T-helper 2 cell treated with Interferon-gamma antibody and Interleukin-4, amounts not matched to agents 5 μg/mL and 100 μg/mL, for 36 hours (primary cell): ENCODE measurements around the gene ALG1L2.
"Not testable (repeated sequence)": the region's sequence is repeated elsewhere in the genome, so short reads cannot be mapped to it uniquely, and the experiment has no call there.

Experiments used
- DNase-seq: peaks from one replicate; pipeline ENCODE4 v3.0.0; 2021; ENCODE audit warnings: low spot score
- H3K27ac Mint-ChIP-seq: one replicate; pipeline ENCODE4 v1.8.0; 2021; ENCODE audit warnings: mild to moderate bottlenecking, mixed read lengths
- H3K27me3 Mint-ChIP-seq: one replicate; pipeline ENCODE4 v1.8.0; 2021; ENCODE audit warnings: low read depth, mixed read lengths
- H3K36me3 Mint-ChIP-seq: one replicate; pipeline ENCODE4 v1.8.0; 2021; ENCODE audit warnings: low read depth, mixed read lengths
- H3K4me1 Mint-ChIP-seq: one replicate; pipeline ENCODE4 v1.8.0; 2021; ENCODE audit warnings: low read depth, mixed read lengths
- H3K4me3 Mint-ChIP-seq: one replicate; pipeline ENCODE4 v1.8.0; 2022; ENCODE audit warnings: mild to moderate bottlenecking, moderate library complexity, mixed read lengths
- H3K9me3 Mint-ChIP-seq: one replicate; pipeline ENCODE4 v1.8.0; 2021; ENCODE audit warnings: mixed read lengths

Gene ALG1L2

GRCh38 chr3:130122891-130123775 is 41.5 kb downstream of the ALG1L2 start:
- not testable (repeated sequence) for H3K27ac Mint-ChIP-seq, DNase-seq, H3K4me3 Mint-ChIP-seq, H3K9me3 Mint-ChIP-seq, H3K36me3 Mint-ChIP-seq, H3K4me1 Mint-ChIP-seq
- peaks cover 21% of the 10 kb centered on the region for H3K27me3 Mint-ChIP-seq

DNA sequence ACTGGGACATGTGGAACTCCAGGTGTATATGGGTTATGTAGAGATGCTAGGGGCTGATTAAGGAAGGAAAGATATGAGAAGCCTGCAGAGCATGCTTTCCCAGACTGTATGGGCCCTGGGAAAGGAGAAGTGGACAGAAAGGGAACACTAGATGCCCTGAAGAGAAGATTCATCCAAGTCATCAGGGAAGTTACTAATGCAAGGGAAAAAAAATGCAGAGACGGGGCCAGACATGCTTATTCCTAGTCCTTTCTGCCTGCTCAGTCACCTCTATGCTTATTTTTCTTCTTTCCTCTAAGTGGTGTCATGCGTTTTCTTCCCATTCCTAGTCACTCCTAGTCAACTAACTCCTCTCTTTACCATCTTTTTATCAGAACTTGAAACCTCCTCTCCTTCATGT is 43.8 kb downstream of the ALG1L2 start:
- H3K27ac Mint-ChIP-seq, H3K4me3 Mint-ChIP-seq, DNase-seq, H3K9me3 Mint-ChIP-seq, H3K36me3 Mint-ChIP-seq, H3K4me1 Mint-ChIP-seq: not testable (repeated sequence)
- H3K27me3 Mint-ChIP-seq = peaks cover 14% of the 10 kb centered on the region

DNA sequence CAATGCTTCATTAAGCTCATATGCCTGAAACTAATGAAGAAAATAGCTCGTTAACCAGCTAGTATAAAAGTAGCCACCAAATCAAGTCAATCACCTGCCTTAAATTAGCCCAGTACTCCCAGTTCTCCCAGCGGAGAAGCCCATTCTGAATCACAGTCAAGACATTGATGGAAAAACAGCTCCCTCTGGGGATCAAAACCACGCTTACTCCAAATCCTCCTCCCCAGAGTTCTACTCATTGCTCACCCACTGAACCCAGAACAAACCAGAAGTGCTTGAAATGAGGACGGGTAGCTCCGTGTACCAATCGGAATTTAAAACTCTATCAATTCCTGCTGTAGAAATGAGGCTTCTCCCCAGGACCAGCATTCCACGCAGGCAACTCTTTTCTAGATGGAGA is 54.7 kb downstream of the ALG1L2 start:
- H3K36me3 Mint-ChIP-seq, H3K27me3 Mint-ChIP-seq, H3K4me1 Mint-ChIP-seq, H3K9me3 Mint-ChIP-seq, DNase-seq, H3K27ac Mint-ChIP-seq, H3K4me3 Mint-ChIP-seq: not testable (repeated sequence)

DNA sequence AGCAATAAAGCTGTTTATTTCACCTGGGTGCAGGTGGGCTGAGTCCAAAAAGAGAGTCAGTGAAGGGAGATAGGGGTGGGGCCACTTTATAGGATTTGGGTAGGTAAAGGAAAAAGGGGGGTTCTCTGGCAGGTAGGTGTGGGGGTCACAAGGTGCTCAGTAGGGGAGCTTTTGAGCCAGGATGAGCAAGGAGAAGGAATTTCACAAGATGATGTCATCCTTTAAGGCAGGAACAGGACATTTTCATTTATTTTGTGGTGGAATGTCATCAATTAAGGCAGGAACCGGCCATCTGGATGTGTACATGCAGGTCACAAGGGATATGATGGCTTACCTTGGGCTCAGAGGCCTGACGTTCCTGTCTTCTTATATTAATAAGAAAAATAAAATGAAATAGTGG is 56.1 kb downstream of the ALG1L2 start:
- DNase-seq, H3K4me3 Mint-ChIP-seq, H3K9me3 Mint-ChIP-seq, H3K36me3 Mint-ChIP-seq, H3K27ac Mint-ChIP-seq, H3K27me3 Mint-ChIP-seq, H3K4me1 Mint-ChIP-seq: not testable (repeated sequence)

GRCh38 chr3:130138992-130139391 is 57.4 kb downstream of the ALG1L2 start:
- H3K9me3 Mint-ChIP-seq, DNase-seq, H3K27me3 Mint-ChIP-seq, H3K4me1 Mint-ChIP-seq, H3K4me3 Mint-ChIP-seq, H3K27ac Mint-ChIP-seq, H3K36me3 Mint-ChIP-seq: not testable (repeated sequence)

DNA sequence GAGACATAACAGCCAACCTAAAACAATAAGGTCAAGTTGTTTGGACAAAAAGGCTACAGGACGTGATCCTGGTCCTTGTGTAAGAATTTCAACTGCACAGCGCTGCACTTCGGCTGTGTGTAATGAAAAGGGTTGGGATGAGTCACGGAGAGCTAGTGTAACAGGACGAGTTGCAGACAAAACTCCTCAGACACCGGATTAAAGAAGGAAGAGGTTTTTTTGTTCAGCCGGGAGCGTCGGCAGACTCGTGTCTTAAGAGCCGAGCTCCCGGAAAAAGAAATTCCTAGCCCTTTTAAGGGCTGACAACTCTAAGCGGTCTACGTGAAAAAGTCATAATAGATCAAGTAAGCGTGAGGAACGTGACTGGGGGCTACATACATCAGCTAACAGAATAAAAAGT is 59.1 kb downstream of the ALG1L2 start:
- not testable (repeated sequence) for H3K27ac Mint-ChIP-seq, H3K36me3 Mint-ChIP-seq, DNase-seq, H3K27me3 Mint-ChIP-seq, H3K4me1 Mint-ChIP-seq, H3K9me3 Mint-ChIP-seq, H3K4me3 Mint-ChIP-seq

DNA sequence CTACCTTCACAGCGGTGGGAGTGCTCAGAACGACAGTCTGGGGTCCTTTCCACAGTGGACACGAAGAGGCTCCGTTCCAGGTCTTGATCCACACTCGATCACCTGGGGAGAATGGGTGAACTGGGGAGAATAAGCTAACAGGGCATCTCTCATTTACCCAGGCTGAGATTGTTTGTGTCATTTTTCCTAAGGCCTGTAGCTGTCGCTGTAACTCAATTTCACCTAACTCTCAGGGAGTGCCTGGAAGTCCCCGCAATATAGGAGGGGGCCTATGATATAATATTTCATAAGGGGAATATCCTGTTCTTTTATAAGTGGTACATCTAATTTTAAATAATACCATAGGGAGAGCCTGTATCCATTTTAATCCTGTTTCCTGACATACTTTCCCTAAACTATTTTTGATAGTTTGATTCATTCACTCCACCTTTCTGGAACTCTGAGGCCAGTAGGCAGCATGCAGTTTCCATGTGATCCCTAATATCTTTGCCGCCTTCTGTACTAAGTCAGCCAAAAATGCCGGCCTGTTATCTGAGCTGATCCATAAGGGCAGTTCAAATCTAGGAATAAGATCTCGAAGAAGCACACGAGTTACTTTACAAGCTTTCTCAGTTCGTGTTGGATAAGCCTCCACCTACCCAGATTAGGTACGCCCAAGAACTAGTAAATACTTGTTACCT is 62.2 kb downstream of the ALG1L2 start:
- H3K4me1 Mint-ChIP-seq, H3K4me3 Mint-ChIP-seq, H3K36me3 Mint-ChIP-seq, H3K27me3 Mint-ChIP-seq, H3K27ac Mint-ChIP-seq, DNase-seq, H3K9me3 Mint-ChIP-seq: not testable (repeated sequence)

DNA sequence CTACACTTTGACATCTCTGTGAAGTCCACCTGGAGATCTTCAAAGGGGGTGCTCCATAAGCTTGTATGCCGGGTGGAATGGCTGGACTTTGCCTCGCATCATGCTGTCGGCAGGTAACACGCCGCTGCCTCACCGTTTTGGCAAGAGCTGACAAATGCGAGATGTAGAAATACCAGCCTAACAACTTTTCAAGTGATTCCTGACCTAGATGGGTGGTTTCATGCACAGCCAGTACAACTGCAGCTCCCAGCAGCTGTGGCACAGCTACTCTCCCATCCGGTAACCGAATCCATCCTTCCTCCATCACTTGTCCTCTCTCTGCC is 62.7 kb downstream of the ALG1L2 start:
- H3K9me3 Mint-ChIP-seq, H3K4me1 Mint-ChIP-seq: not testable (repeated sequence)

DNA sequence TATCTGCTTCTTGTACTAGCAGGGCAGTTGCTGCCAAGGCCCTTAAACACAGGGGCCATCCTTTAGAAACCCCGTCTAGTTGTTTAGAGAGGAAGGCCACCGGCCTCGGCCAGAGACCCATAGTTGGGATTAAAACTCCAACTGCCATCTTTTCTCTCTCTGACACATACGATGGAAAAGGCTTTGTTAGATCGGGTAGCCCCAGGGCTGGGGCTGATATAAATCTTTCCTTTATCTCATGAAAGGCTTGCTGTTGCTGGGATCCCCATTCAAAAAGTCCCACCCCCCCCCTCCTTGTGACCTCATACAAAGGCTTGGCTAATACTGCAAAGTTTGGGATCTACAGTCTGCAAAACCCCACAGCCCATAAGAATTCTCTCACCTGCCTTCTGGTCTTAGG is 63.8 kb downstream of the ALG1L2 start:
- H3K27ac Mint-ChIP-seq, H3K27me3 Mint-ChIP-seq, H3K9me3 Mint-ChIP-seq, H3K4me3 Mint-ChIP-seq, DNase-seq, H3K4me1 Mint-ChIP-seq, H3K36me3 Mint-ChIP-seq: not testable (repeated sequence)

More for the DNA sequence above, 62.7 kb downstream of the ALG1L2 start:
- not testable (repeated sequence) for H3K4me3 Mint-ChIP-seq, H3K27ac Mint-ChIP-seq, H3K27me3 Mint-ChIP-seq, DNase-seq, H3K36me3 Mint-ChIP-seq

DNA sequence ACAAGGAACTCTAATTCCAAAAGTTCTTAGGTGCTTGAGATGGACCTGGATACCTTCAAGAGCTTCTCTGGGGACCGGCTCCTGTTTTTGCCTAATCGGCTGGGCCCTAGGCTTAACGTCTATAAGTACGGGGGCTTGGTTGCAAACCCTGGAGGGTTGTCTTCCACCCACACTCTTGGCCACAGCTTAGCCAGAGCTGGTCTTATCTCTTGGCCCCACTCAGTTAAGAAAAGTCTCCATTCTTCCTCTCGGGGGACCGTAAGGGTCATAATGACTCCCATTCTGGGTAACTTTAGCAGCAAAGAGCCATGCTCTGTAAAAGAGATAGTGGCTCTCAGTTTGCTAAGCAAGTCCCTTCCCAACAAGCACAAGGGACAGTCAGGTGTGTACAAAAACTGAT is 64.8 kb downstream of the ALG1L2 start:
- not testable (repeated sequence) for H3K36me3 Mint-ChIP-seq, DNase-seq, H3K9me3 Mint-ChIP-seq, H3K27ac Mint-ChIP-seq, H3K4me1 Mint-ChIP-seq, H3K27me3 Mint-ChIP-seq, H3K4me3 Mint-ChIP-seq
